GM19240 (cell line): ENCODE results near the gene TLE6.
"Not testable (repeated sequence)": the region's sequence is repeated elsewhere in the genome, so short reads cannot be mapped to it uniquely, and the experiment has no call there.

Experiments
- DNase-seq: peaks from one replicate; pipeline ENCODE4 v3.0.0; 2011; ENCODE audit warnings: low spot score; ENCODE audit not compliant: insufficient read length

Gene TLE6

DNA sequence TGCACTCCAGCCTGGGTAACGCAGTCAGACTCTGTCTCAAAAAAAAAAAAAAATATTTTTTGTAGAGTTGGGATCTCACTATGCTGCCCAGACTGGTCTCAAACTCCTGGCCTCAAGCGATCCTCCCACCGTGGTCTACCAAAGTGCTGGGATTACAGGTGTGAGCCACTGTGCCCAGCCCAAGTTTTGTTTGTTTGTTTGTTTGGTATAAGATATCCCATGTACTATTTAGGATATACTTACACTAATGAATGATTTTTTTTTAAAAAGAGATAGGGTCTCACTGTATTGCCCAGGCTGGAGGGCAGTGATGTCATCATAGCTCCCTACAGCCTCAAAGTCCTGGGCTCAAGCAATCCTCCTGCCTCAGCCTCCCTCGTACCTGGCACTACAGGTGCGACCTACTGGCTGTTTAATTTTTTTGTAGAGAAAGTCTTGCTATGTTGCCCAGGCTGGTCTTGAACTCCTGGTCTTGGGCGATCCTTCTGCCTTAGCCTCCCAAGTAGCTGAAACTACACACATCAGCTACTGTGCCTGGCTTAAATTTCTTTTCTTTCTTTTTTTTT is 24.0 kb downstream of the TLE6 start:
- no peak for DNase-seq

GRCh38 chr19:3003046-3003445 is 25.7 kb downstream of the TLE6 start:
- DNase-seq = no peak

DNA sequence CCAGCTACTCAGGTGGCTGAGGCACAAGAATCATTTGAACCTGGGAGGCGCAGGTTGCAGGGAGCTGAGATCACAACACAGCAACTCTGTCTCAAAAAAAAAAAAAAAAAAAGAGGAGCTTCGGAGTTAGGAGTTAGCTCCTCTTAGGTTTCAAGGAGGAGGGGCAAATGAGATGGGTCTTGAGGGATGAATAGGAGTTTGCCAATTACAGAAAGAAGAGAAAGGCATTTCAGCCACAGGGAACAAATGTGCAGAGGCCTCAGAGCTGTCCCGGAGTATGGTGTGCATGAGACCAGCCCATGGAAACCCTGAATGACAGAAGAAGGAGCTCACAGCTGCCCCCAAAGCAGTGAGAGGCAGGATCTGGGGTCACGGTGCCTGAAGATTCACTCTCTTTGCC is 27.2 kb downstream of the TLE6 start:
- no peak for DNase-seq

- no peak for DNase-seq
Measured at GRCh38 chr19:3005345-3005744, 28.0 kb downstream of the TLE6 start.

DNA sequence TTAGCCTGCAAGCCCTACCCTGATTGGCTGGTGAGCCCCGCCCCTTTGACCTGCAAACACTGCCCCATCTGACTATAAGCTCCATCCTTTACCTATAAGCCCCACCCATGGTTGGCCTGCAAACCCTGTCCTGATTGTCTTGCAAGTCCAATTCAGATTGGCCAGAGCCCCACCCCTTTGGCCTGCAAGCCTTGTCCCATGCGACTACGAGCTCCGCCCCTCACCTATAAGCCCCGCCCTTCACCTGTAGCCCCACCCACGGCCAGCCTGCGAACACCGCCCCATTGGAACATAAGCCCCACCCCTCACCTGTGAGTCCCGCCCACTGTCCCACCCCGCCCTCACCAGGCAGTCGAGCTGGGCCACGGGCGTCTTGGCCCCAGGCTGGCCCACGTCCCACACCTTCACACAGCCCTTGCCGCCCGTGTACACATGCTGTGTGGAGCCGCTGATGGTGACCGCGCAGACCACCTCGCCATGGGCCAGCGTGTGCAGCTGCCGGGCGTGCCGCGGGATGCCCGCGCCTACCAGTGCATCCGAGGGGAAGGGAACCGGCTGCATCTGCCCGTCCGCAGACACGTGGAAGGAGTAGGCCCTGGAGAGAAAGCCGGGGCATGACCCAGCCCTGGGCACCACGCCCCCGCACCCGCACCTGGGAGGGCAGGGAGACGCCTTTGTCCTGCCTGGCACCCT is 28.9 kb downstream of the TLE6 start:
- no peak for DNase-seq

DNA sequence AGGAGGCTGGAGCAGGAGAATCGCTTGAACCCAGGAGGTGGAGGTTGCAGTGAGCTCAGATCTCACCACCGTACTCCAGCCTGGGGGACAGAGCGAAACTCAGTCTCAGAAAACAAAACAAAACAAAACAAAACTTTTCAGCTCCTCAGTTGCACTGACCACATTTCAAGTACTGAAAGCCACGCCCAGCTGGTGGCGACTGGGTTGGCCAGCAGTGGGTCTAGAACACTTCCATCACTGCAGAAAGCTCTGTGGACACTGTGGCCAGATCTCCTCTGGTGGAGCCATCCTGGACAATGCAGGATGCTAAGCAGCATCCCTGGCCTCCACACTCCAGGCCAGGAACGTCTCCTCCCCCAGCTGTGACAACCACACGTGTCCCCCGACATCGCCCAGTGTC is 30.6 kb downstream of the TLE6 start:
- DNase-seq = no peak

- no peak for DNase-seq
Measured at GRCh38 chr19:3008994-3009393, 31.6 kb downstream of the TLE6 start.

DNA sequence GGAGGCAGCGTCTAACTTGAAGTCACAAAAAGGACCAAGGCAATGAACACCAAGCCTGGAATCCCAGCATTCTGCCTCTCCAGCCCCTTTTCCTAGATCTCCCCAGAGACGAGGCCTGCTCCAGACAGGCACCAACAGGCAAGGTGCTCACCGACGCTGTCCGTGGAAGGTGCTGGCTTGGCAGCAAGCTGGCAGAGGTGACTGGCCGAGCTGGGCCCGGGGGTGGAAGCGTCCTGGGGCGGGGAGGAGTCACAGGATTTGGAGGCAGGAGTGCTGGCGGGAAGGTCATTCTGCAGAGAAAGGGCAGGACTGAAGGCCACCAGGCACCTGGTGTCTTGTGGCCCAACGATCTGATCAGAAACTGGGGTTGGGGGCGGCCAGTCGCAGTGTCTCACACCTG is 33.5 kb downstream of the TLE6 start:
- DNase-seq = no peak

DNA sequence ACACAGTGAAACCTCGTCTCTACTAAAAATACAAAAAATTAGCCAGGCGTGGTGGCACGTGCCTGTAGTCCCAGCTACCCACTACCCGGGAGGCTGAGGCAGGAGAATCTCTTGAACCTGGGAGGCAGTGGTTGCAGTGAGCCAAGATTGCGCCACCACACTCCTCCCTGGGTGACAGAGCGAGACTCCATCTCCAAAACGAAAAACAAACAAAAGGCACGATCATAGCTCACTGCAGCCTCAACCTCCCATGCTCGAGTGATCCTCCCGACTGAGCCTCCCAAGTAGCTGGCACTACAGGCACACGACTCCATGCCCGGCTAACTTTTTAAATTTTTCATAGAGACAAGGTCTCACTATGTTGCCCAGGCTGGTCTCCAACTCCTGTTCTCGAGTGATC is 34.7 kb downstream of the TLE6 start:
- DNase-seq = not testable (repeated sequence)

DNA sequence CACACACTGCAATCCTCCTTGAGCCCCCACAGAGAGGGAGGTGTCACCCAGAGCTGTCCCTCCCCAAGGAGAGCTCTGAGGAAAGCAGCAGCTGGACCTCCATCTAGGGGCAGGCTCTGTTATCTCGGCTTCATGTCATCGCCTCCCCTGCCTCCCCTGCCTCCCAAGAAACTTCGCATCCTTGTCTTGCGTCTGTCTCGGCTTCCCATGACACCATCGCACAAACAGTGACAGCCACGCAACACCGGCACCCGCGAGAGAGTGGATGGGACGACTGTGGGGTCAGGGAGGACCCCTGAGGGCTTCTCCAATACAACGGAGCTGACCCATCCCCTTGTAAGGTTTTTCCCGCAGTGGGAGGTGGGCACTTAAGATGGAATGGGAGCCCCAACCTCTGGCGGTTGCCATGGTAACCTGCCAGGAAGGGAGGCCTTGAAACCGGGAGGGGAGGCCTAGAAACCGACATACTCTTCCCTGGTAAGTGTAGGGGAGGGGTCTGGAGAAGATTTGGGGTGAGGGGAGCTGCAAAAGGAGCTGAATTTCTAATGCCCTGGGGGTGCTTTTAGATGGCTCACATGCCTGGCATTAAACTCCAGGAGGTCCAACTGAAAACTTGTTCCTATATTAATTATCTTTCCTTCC is 35.4 kb downstream of the TLE6 start:
- no peak for DNase-seq

DNA sequence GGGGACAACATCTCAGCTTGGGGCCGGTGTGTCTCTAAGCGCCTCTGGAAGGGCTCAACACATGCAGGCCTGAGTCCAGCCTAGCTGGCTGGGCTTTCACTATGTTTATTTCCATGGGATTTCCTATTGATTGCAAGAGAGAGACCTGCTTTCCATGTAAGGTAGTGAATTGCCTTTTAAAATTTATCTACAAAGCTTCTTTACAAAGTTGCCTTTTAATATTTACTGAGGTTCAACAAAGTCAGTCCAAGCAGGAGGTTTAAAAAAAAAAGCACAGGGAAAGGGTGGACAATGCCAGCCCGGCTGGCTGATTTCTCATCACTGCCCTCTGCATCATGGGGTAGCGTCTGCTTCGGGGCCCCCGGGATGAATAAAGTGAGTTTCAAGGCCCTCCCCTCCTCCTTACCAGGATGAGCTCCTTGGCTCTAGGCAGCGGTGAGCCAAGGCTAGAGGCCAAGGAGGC is 35.9 kb downstream of the TLE6 start:
- no peak for DNase-seq

DNA sequence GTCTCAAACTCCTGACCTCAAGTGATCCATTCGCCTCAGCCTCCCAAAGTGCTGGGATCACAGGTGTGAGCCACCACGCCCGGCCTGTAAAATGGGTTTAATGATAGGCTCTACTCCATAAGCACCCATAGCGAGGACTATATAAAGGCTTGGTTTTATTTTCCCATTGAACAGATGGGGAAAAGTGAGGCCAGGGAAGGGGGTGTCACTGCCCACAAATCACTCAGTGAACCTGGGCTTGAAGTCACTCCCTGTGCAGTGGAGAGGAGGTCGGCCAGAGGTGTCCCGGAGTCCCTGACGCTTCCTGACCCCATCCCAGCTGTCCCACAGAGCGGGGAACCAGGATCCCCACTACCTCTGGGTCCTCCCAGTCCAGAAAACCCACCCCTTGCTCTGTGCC is 36.8 kb downstream of the TLE6 start:
- no peak for DNase-seq

DNA sequence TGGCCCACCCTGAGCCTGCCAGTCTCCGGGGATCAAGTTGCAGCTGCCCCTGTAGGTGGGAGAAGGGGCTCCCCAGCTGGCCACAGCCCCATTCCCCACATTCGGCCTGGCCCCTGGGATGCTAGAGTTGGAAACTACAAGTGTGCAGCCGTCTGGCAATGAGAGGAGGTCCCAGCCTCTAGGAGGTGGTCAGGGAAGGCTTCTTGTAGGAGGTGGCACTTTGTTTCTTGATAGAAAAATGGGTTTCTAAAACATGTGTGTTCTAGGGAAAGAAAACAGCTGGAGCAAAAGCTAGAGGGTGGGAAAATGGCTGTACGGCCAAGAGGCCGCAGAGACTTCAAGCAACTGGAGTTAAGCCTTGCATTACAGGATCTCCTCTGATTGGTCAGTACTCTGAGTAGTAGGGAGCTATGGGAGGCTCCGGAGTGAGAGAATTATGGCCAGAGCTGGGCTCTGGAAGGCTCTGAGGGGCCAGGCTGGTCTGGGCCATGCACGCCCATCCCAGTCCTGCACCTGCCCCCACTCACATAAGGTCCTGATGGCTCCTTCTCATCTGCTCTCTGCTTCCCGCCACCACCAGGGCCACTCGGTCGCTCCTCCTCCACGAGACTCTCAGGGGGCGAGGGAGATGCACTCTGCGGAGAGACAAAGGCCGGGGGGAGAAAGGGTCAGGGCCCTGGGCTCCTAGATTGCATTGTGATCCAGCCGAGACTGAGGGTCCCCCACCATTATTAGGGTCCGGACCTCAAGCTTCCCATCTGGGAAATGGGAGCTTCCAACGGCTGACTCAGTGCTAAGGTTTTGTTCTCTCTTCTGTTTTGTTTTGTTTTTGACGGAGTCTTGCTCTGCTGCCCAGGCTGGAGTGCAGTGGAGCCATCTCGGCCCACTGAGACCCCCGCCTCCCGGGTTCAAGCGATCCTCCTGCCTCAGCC is 38.0 kb downstream of the TLE6 start:
- no peak for DNase-seq

GRCh38 chr19:3017923-3018322 is 40.6 kb downstream of the TLE6 start:
- DNase-seq = no peak

GRCh38 chr19:3019211-3019854 is 42.0 kb downstream of the TLE6 start:
- no peak for DNase-seq

DNA sequence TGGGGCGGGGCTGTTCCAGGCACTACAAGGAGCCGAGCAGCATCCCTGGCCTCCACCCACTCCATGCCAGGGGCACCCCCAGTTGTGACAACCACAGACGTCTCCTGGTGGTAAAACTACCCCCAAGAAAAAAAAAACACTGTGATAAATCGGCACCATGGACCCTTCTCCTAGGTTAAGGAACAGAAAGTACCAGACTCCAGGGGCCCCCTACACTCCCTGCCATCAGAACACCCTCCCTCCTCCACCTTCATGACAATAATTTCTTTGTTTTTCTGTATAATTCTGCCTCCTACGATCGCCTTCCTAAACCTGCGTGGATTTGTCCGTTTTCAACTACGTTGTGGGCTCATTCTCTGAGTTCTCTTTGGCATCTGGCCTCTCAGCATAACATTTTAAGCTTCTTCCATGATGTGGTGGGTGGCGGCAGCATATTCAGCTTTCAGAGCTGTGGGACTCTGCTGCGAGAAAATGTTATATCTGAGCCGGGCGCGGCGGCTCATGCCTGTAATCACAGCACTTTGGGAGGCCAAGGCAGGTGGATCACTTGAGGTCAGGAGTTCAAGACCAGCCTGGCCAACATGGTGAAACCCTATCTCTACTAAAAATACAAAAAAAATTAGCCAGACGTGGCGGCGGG is 43.1 kb downstream of the TLE6 start:
- no peak for DNase-seq

- DNase-seq = no peak
Measured at GRCh38 chr19:3024509-3024869, 47.1 kb downstream of the TLE6 start.

GRCh38 chr19:3024870-3025548 is 47.6 kb downstream of the TLE6 start:
- no peak for DNase-seq

DNA sequence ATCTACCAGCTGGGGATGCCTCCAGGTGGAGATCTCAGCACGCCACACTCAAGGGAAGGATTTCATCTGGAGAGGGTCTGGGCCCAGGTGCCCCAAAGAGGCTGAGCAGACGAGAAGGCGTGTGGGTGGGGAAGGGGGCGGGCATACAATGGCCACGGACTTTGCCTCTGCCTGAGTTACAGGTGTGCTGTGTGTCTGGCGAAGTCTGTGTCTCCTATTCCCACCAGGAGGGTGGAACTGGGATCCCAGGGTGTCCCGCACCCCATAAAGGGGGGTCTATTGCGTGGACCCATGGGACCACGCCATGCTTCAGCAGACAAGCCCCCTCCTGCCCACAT is 48.2 kb downstream of the TLE6 start:
- no peak for DNase-seq

- no peak for DNase-seq
Measured at GRCh38 chr19:3026768-3027167, 49.4 kb downstream of the TLE6 start.

DNA sequence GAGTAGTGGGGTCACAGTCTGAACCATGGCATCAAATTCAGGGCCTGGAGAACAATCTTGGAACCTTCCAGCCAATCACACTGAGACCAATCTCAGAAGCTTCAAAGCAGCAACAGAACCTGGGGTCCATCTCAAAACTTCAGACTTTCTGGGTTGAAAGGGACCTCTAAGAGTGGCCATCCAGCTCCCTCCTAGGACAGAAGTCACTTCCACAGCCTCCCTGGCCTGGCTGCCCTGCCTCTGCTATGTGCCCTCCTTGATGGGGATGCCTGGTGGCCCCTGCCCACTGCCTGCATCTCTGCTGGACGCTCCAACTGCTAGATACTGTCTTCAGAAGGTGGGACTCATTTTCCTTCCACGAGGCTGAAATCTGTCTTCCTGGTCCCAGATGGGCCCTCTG is 49.9 kb downstream of the TLE6 start:
- DNase-seq = no peak
